CD4-positive, alpha-beta T cell treated with Interleukin-4 for 4 hours (primary cell): Measurements from ENCODE around the gene MRO.
"Not testable (repeated sequence)": the region's sequence is repeated elsewhere in the genome, so short reads cannot be mapped to it uniquely, and the experiment has no call there.

Experiments used
- DNase-seq: peaks from one replicate; pipeline ENCODE4 v3.0.0-alpha.2; 2020

The MRO gene

GRCh38 chr18:50819728-50820378 lies at the start of gene MRO:
Gene MRO (minus strand): TSS chr18:50820016. CDS start chr18:50809400, 10,616 bp downstream.
- peak; percentile 74 for DNase-seq

- no peak for DNase-seq
These were observed 49.3 kb upstream of the MRO start for GRCh38 chr18:50869150-50869549.

DNA sequence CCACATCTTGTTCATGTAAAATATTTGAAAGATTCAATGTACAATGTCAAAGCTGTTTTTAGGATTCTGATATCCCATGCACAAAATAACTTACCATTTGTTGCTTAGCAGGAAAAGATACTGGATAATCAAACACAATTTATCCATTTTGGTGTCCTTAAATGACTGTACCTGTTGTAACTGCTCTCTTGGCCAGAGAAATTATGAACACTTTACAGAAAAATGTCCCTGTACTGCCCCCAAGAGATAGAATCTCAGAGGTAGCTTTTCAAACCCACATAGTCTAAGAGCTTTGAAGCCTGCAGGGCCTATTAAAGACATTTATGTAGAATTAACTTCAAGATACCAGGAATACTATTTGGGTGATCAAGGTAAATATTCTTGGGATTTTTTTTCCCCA lies 46.9 kb upstream of the MRO start:
- peak; percentile 10 for DNase-seq

GRCh38 chr18:50863840-50864375 lies 44.1 kb upstream of the MRO start:
- DNase-seq = no peak

- peak; percentile 8 for DNase-seq
These were observed 42.6 kb upstream of the MRO start for GRCh38 chr18:50862401-50862800.

GRCh38 chr18:50861617-50862016 lies 41.8 kb upstream of the MRO start:
- DNase-seq = no peak

- no peak for DNase-seq
These were observed 40.2 kb upstream of the MRO start for GRCh38 chr18:50859793-50860555.

- DNase-seq = no peak
These were observed 37.9 kb upstream of the MRO start for GRCh38 chr18:50857694-50858093.

- DNase-seq = not testable (repeated sequence)
These were observed 37.4 kb upstream of the MRO start for GRCh38 chr18:50857166-50857565.

GRCh38 chr18:50855976-50856757 lies 36.4 kb upstream of the MRO start:
- no peak for DNase-seq

GRCh38 chr18:50853863-50854271 lies 34.1 kb upstream of the MRO start:
- DNase-seq = no peak

- no peak for DNase-seq
These were observed 30.7 kb upstream of the MRO start for GRCh38 chr18:50850307-50851065.

GRCh38 chr18:50849419-50849821 lies 29.6 kb upstream of the MRO start:
- DNase-seq = no peak

GRCh38 chr18:50848991-50849390 lies 29.2 kb upstream of the MRO start:
- no peak for DNase-seq

DNA sequence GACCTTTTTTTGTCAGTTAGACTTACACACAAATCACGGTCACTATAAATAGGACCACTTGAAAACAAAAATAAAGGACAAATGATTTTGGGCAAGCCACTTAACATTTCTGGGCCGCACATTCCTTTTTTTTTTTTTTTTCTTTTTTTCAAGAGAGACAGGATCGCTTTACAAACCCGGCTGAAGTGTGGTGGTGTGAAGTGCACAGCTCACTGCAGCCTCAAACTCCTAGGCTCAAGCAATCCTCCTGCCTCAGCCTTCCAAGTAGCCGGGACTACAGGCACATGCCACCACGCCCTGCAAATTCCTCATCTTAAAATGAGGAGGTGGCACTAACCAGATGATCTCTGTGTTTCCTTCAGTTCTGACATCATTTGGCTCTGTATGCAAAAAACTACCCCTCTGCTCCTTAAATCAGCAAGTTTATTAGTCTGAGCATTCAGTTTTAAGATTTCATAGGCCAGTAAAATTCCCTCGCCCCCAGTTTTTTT lies 28.3 kb upstream of the MRO start:
- DNase-seq = no peak

- no peak for DNase-seq
These were observed 27.4 kb upstream of the MRO start for GRCh38 chr18:50847192-50847591.

DNA sequence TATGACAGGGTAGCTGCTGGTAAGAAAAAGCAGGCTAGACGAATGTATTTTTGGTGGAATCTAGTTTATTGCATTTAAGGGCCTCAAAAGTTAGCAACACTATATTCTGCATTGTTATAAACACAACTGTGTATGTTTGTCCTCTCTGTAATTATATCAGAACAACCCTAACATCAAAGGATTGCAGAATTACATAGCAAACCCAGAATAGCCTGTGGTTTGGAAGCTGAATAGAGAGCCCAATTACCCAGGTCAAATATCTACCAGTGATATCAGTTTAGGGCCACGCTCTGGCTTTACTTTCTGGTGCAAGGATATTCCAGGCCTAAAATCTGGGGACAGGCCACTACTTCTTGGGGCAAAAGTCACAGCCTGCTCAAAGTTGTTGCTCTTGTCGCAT lies 25.1 kb upstream of the MRO start:
- DNase-seq = no peak

DNA sequence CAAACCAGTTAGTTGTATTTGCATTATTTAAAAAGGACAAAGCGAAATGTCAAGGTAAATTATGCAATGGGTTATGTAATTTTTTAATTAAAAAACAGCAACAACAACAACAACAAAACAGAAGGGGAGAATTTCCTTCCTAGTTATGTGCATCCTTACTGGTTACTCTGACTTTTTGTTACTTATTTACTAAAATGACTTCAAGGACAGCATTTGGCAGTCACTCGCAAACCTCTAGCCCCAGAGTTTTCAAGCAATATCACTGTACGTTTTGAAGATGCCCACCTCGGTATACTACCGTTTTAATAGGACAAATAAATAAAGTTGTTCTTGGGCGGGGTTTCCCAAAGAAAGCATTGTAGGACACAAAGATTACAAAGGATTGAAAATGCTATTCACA lies 24.7 kb upstream of the MRO start:
- DNase-seq = no peak

DNA sequence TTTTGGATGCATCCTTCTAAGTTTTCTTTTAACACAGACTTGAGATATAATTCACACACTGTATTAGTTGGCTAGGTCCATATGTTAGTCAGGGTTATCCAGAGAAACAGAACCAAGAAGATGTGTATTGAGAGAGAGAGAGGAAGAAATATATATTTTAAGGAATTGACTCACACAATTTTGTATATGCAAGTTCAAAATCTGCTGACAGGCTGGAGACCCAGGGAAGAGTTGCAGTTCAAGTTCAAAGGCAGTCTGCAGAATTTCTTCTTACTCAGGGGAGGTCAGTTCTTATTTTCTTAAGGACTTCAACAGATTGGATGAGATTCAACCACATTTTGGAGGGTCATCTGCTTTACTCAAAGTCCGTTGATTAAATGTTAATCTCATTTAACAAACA lies 23.0 kb upstream of the MRO start:
- no peak for DNase-seq

DNA sequence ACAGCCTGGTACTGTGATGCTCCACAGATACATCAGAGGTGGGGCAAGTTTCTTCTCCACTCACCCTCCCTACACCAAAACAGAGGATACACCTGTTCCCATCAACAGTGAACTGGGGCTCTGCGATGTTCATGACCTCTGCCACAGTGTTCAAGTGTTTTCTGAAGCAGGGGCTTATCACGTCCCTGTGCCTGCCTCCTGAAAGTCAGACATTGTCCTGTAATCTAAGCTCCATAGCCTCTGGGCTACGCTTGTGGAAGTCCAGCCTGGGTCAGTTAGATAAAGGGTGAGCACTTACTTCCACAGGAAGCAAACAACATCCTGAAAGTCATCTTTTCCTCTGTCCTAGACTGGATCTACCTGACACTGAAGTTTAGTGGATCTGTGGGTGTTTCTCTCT lies 20.2 kb upstream of the MRO start:
- DNase-seq = no peak

DNA sequence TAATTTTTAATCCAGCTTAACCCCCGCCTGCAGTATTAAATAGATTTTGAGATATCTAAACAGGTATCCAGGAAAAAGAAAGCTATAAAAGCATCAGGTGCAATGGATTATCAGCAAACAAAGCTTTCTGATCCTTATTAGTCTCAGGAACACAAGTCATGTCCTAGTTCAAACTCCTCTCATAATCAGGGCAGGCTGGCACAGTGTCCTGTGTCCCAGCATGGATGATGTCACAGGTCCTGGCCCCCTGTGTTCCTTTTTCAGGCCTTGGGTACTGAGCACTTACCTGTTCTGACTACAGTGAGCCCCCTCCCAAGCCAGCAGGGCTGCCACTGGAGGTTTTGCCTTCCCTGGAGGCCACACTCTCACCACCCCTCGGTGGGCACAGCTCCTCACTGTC lies 19.5 kb upstream of the MRO start:
- DNase-seq = no peak

DNA sequence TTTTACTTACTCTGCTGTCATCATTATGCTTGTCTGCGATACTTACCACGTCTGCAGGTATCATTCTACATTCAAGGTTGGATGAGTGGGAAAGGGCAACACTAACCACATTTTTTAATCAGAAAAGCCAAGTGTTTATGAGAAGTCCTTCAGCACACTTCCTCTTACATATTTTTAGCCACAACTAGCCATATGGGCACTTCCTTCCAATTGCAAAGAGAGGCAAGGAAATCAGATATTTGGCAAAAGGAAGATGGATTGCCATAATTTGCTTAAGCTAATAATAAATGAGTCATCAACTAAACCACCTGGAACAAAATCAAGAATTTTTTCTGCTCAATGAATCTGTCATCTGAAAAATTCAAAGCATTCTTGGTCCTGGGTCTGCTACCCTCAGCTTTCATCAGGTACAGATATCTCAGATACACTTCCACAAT lies 16.7 kb upstream of the MRO start:
- peak; percentile 2 for DNase-seq

DNA sequence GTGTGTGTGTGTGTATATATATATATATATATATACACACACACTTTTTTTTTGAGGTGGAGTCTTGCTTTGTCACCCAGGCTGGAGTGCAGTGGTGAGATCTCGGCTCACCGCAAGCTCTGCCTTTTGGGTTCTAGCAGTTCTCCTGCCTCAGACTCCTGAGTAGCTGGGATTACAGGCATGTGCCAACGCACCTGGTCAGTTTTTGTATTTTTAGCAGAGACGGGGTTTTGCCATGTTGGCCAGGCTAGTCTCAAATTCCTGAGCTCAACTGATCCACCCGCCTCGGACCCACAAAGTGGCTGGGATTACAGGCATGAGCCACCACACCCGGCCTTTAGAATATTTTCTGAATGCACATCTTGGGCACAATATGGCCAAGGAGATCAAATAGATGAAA lies 13.7 kb upstream of the MRO start:
- DNase-seq = not testable (repeated sequence)
